H9 (cell line): Measurements from ENCODE around the gene NUMA1. TPM values are rescaled to one million over a fixed set of nuclear protein-coding genes. Genes with fewer than 3 reads are reported as not detected.
A peak's percentile ranks its signal among the peaks of the same experiment; 100 is the strongest.

Source experiments
- DNase-seq: peaks from one replicate; pipeline ENCODE4 v3.0.0-alpha.2; 2017
- H2AFZ ChIP-seq: one replicate; pipeline ENCODE4 v1.6.1; 2013; ENCODE audit warnings: mild to moderate bottlenecking, low read length, control low read depth, moderate library complexity
- H2AK5ac ChIP-seq: 2 replicates; pipeline ENCODE4 v1.6.1; 2013; ENCODE audit warnings: low read length, control low read depth, mixed read lengths; ENCODE audit not compliant: insufficient read length
- H2BK120ac ChIP-seq: one replicate; pipeline ENCODE4 v1.6.1; 2013; ENCODE audit warnings: low read depth, mild to moderate bottlenecking, low read length, control low read depth, inconsistent platforms; ENCODE audit not compliant: poor library complexity, severe bottlenecking
- H2BK12ac ChIP-seq: 2 replicates; pipeline ENCODE4 v1.6.1; 2013; ENCODE audit warnings: low read length, control low read depth, mixed read lengths, low read depth; ENCODE audit not compliant: insufficient read length
- H2BK15ac ChIP-seq: 2 replicates; pipeline ENCODE4 v1.6.1; 2013; ENCODE audit warnings: low read depth, low read length, control low read depth
- H2BK20ac ChIP-seq: one replicate; pipeline ENCODE4 v1.6.1; 2013; ENCODE audit warnings: low read depth, mild to moderate bottlenecking, low read length, control low read depth, inconsistent platforms; ENCODE audit not compliant: poor library complexity, severe bottlenecking
- H2BK5ac ChIP-seq: 2 replicates; pipeline ENCODE4 v1.6.1; 2013; ENCODE audit warnings: low read length, control low read depth, mixed read lengths; ENCODE audit not compliant: insufficient read length
- H3K14ac ChIP-seq: 2 replicates; pipeline ENCODE4 v1.6.1; 2013; ENCODE audit warnings: low read length, control low read depth; ENCODE audit not compliant: insufficient read depth
- H3K18ac ChIP-seq: 2 replicates; pipeline ENCODE4 v1.6.1; 2013; ENCODE audit warnings: low read depth, mild to moderate bottlenecking, mixed read lengths, low read length, control low read depth; ENCODE audit not compliant: insufficient read length
- H3K23ac ChIP-seq: 2 replicates; pipeline ENCODE4 v1.6.1; 2013; ENCODE audit warnings: low read length, control low read depth, mixed read lengths, low read depth; ENCODE audit not compliant: insufficient read length
- H3K23me2 ChIP-seq: 2 replicates; pipeline ENCODE4 v1.6.1; 2013; ENCODE audit warnings: low read depth, mild to moderate bottlenecking, mixed read lengths, low read length, control low read depth; ENCODE audit not compliant: insufficient read length, poor library complexity, severe bottlenecking
- H3K27ac ChIP-seq: 2 replicates; pipeline ENCODE4 v1.5.1; 2013; ENCODE audit warnings: low read length, control low read depth, mixed read lengths, low read depth; ENCODE audit not compliant: insufficient read length
- H3K27me3 ChIP-seq: 2 replicates; pipeline ENCODE4 v1.6.1; 2013; ENCODE audit warnings: low read length, control low read depth, inconsistent platforms; ENCODE audit not compliant: insufficient read depth
- H3K4ac ChIP-seq: 2 replicates; pipeline ENCODE4 v1.6.1; 2013; ENCODE audit warnings: low read depth, mild to moderate bottlenecking, control low read depth, inconsistent platforms, low read length, moderate library complexity
- H3K4me1 ChIP-seq: 2 replicates; pipeline ENCODE4 v1.6.1; 2013; ENCODE audit warnings: low read length, control low read depth, inconsistent platforms; ENCODE audit not compliant: insufficient read depth
- H3K4me2 ChIP-seq: 2 replicates; pipeline ENCODE4 v1.6.1; 2013; ENCODE audit warnings: low read length, control low read depth, mixed read lengths; ENCODE audit not compliant: insufficient read length, insufficient read depth
- H3K56ac ChIP-seq: 2 replicates; pipeline ENCODE4 v1.6.1; 2013; ENCODE audit warnings: low read depth, mild to moderate bottlenecking, mixed read lengths, low read length, control low read depth; ENCODE audit not compliant: insufficient read length
- H3K79me1 ChIP-seq: 2 replicates; pipeline ENCODE4 v1.6.1; 2013; ENCODE audit warnings: low read depth, mild to moderate bottlenecking, moderate library complexity, low read length, control low read depth, inconsistent platforms; ENCODE audit not compliant: insufficient read depth, poor library complexity, severe bottlenecking
- H3K79me2 ChIP-seq: 2 replicates; pipeline ENCODE4 v1.6.1; 2013; ENCODE audit warnings: low read length, control low read depth, inconsistent platforms; ENCODE audit not compliant: insufficient read depth
- H3K9ac ChIP-seq: 2 replicates; pipeline ENCODE4 v1.6.1; 2013; ENCODE audit warnings: low read length, control low read depth, mixed read lengths; ENCODE audit not compliant: insufficient read length; ENCODE audit errors: extremely low read depth
- H3K9me3 ChIP-seq: one replicate; pipeline ENCODE4 v1.6.1; 2013; ENCODE audit warnings: low read depth, low read length, inconsistent platforms; ENCODE audit not compliant: control insufficient read depth
- H3T11ph ChIP-seq: one replicate; pipeline ENCODE4 v1.6.1; 2013; ENCODE audit warnings: mild to moderate bottlenecking, low read length, control low read depth, inconsistent platforms
- H4K20me1 ChIP-seq: one replicate; pipeline ENCODE4 v1.6.1; 2013; ENCODE audit not compliant: control insufficient read depth, insufficient read length, insufficient read depth
- H4K5ac ChIP-seq: 2 replicates; pipeline ENCODE4 v1.6.1; 2013; ENCODE audit warnings: low read depth, mild to moderate bottlenecking, mixed read lengths, low read length, control low read depth; ENCODE audit not compliant: insufficient read length
- H4K8ac ChIP-seq: replicated peaks from 2 replicates; pipeline ENCODE4 v1.6.1; 2013; ENCODE audit warnings: low read length, control low read depth, mixed read lengths, low read depth; ENCODE audit not compliant: insufficient read length
- H4K91ac ChIP-seq: 2 replicates; pipeline ENCODE4 v1.6.1; 2013; ENCODE audit warnings: low read depth, mild to moderate bottlenecking, moderate library complexity, mixed read lengths, low read length, control low read depth; ENCODE audit not compliant: insufficient read length
- H3K27ac Mint-ChIP-seq, 3 experiments: 2 replicates in 2 of 3; 3 replicates in 1 of 3; pipeline ENCODE4 v1.8.0; 2020 to 2021; ENCODE audit warnings: mixed read lengths in 3 of 3, mild to moderate bottlenecking in 1 of 3, moderate library complexity in 1 of 3
- H3K27me3 Mint-ChIP-seq: 2 replicates; pipeline ENCODE4 v1.8.0; 2021; ENCODE audit warnings: low read depth, mild to moderate bottlenecking, moderate library complexity, mixed read lengths
- H3K36me3 Mint-ChIP-seq, 3 experiments: 2 replicates in 2 of 3; 3 replicates in 1 of 3; pipeline ENCODE4 v1.8.0; 2020 to 2021; ENCODE audit warnings: low read depth in 3 of 3, mixed read lengths in 3 of 3; ENCODE audit not compliant: insufficient read depth in 1 of 3
- H3K4me1 Mint-ChIP-seq, 2 experiments: 2 replicates each; pipeline ENCODE4 v1.8.0; 2020; ENCODE audit warnings: mixed read lengths in 2 of 2
- H3K4me3 Mint-ChIP-seq, 2 experiments: 2 replicates in 1 of 2; 3 replicates in 1 of 2; pipeline ENCODE4 v1.8.0; 2020 to 2021; ENCODE audit warnings: mild to moderate bottlenecking in 2 of 2, mixed read lengths in 2 of 2, moderate library complexity in 1 of 2
- H3K9me3 Mint-ChIP-seq, 2 experiments: 2 replicates in 1 of 2; 3 replicates in 1 of 2; pipeline ENCODE4 v1.8.0; 2020; ENCODE audit warnings: mild to moderate bottlenecking in 2 of 2, mixed read lengths in 2 of 2, moderate library complexity in 1 of 2
- CTCF ChIP-seq: fragments of 200-600 bp; sonication (generic); conservative IDR thresholded peaks from 3 replicates; pipeline ENCODE4 v1.8.0; 2021; ENCODE audit warnings: antibody characterized with exemption, mild to moderate bottlenecking
- WGBS: extraction: QIAGEN DNeasy Blood & Tissue Kit; methylation state at CpG from one replicate; pipeline ENCODE4 v1.1.7; 2013; ENCODE audit warnings: missing lambda C conversion rate, low lambda C conversion rate, mixed read lengths; ENCODE audit not compliant: insufficient read length; ENCODE audit errors: extremely low coverage; 5-methylcytosine and 5-hydroxymethylcytosine counted together
- total RNA-seq: library from RNA; stranded (reverse); gene quantifications from 2 replicates; pipeline ENCODE4 v1.2.1, GENCODE V29; 2021

Gene NUMA1
- total RNA-seq, 1 experiment from 2014 or later: 136 TPM

DNA sequence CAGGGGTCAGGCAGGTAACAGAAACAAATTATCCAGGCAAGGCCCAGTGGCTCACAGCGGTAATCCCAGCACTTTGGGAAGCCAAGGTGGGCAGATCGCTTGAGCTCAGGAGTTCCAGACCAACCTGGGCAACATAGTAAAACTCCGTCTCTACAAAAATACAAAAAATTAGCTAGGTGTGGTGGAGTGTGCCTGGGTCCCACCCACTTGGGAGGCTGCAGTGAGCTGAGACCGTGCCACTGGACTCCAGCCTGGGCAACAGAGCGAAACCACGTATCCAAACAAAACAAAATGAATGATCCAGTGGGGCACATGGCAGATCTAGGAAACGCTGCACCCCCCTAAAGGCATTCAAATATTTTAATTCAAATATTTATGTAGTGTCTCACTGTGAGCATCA, 9.9 kb downstream of the NUMA1 start:
- Histone ChIP-seq H3T11ph (no peak overlapping the region), H2BK5ac (no peak overlapping the region), H4K20me1 (no peaks in the 10 kb centered on the region), H3K4ac (no peak overlapping the region), H3K56ac (no peak overlapping the region), H3K18ac (no peak overlapping the region), H3K23me2 (no peaks in the 10 kb centered on the region), H3K9ac (no peak overlapping the region), H2BK120ac (no peak overlapping the region), H3K23ac (no peak overlapping the region), H3K79me1 (peaks cover 4% of the 10 kb centered on the region), H4K8ac (no peak overlapping the region), H3K27me3 (no peaks in the 10 kb centered on the region), H3K79me2 (peaks cover 5% of the 10 kb centered on the region; the same call in 1 of the 2 replicates), H4K5ac (no peak overlapping the region), H3K14ac (no peak overlapping the region), H2AK5ac (no peak overlapping the region), H2AFZ (no peak overlapping the region), H2BK20ac (no peak overlapping the region), H2BK12ac (no peak overlapping the region), H3K9me3 (no peaks in the 10 kb centered on the region), H3K4me2 (no peak overlapping the region), H3K4me1 (peaks cover 5% of the 10 kb centered on the region; the same call in 1 of the 2 replicates), H2BK15ac (no peak overlapping the region), H3K27ac (no peak overlapping the region), H4K91ac (no peak overlapping the region)
- H3K9me3 Mint-ChIP-seq: no peaks in the 10 kb centered on the region
- WGBS: no CpG with 5 or more reads among the region's 7 CpGs
- H3K4me3 Mint-ChIP-seq: no peak overlapping the region
- no peak for DNase-seq
- no peaks in the 10 kb centered on the region for H3K27me3 Mint-ChIP-seq
- H3K4me1 Mint-ChIP-seq: peaks cover 41 to 49% of the 10 kb centered on the region in 2 experiments
- TF ChIP-seq CTCF: no peak
- peaks cover 1 to 23% (median 23%) of the 10 kb centered on the region in 3 experiments; a peak in 6 of 7 replicates for H3K36me3 Mint-ChIP-seq
- peak overlapping the region; percentile 7 to 76 (median 26); a peak in 4 of 7 replicates for H3K27ac Mint-ChIP-seq
